GM21529 (cell line): ENCODE results near the gene RXRA.

Source experiments
- ATAC-seq: cut with Tn5 transposase; IDR thresholded peaks from one replicate; pipeline ENCODE4 v1.9.1; 2021; ENCODE audit not compliant: unreplicated experiment

The RXRA gene

DNA sequence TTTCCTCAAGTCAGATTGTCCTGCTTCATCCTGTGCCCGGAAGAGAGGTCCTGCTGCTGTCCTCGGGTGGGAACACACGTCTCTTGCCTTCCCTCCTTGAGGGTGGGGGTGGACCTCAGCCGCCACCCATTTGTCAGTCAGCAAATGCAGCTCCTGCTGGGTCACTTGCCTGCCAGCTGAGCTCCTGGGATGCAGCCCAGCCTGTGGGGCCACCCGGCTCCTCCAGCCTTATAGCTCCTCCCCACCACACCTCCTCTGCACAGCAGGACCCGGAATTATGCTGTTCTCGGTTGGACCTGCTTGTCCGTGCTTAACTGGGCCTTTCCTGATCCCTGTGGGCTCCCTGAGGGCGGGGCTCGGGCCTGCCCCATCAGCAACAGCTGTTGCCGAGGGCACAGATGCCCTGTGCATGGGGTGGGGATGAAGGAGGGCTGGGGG lies 52.7 kb downstream of the RXRA start:
- ATAC-seq, result no peak

DNA sequence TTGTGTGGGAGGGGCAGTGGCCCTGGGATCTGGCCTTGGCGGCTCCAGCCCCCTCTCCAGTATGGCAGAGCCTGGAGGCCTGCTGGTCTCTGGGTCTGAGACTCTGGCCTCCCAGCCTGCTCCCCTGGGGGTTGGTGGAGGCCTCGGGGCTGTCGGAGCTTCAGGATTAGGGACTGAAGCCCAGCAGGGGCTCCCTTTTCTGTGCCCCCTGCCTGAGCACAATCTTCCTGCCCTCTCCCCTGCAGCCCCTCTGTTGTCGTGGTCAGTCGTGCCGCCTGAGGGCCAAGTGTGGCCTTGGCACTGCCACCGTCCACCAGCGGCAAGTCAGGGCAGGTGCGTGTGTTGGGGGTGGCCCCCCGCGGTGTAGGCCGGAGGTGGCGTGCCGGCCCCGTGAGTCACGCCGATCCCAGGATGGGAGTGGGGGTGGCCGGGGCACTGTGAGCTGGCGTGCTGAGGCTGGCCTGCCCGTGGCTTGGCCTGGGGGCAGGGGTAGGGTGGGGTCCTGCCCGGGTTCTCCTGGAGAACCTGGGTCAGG lies 53.6 kb downstream of the RXRA start:
- no peak for ATAC-seq

DNA sequence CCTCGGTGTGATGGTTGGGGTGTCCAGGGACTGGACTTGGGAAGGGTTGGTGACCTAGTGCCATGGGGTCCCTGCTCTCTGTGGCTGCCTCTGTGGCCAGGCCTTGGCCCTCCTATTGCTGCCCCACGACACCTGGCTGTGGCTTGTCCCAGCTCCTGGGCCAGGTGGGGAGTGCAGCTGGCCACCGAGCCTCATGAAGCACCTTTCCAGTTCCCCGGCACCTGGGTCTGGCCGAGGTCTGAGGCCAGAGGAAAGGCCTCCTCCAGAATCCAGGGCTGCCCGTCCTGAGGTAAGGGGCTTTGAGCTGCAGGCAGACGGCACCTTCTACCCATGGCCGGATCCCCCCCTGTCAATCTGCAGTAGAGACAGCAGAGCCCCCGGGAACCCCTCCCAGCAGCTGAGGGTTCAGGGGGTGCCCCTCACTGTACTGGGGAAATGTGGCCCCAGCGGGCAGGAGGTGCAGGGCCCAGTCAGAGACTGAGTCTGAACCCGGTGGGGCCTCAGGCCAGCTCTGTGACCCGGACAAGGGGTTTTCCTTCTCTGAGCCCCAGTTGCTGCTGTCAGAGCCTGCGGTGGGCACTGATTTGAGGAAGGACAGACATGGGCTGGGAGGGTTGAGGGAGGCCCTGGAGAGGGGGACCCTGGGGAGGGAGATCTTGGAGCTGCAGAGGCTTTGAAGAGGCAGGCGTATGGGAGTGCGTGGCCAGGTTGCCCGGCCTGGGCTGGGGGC lies 54.5 kb downstream of the RXRA start:
- ATAC-seq, result no peak

DNA sequence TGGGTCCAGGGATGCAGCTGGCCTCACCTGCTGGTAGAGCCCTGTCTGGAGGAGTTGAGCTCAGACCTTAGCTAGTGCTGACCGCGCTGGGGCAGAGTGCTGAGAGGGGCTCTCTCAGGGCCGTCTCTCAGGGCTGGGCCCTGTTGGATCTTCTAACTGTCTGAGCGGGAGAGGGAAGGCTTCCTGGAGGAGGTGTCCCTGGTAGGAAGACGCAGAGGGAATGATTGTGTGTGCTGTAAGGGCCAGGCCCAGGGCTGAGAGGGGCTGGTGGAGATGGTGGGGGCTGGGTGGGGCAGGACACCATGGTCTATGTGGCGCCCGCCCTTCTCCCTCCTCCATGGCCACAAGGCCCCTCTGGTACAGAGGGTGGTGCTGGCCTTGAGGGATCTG lies 55.0 kb downstream of the RXRA start:
- no peak for ATAC-seq

DNA sequence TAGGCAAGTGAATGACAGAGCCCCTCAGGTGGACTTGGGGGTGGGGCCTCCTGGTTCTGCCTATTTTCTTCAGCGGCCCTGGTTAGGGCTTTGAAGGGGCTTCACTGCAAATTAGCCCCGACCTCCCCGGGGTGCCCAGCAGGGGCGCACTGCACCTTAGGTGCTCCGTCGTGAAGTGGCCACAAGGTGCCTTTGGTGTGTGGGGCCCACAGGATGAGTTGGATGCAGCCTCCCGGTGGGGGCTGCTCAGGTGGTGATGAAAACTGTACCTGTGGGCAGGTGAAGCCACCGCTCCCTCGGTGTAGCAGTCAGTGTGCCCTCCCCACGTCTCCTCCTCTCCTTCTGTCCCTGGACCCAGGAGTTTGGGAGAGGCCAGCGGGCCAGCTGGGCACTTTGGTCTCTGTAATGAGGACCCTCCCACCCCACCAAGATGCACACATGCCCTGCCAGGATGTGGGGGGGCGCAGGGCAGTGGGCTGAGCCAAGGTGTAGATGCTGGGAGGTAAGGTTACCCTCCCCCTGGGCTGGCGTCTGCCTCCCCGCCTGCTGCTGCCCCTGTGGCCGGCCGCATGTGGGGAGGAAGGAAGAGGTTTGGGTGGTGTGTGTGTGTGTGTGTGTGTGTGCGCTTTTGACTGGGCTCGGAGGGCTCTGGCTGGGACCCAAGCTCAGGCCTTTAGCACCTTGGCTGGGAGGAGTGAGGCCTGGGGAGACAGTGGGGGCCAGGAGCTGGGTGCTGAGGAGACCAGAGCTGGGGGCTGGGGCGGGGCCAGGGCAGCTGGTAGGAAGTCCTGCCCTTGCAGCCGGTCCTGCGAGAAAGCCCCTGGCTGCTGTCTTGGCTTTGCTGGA lies 55.6 kb downstream of the RXRA start:
- ATAC-seq, result no peak

DNA sequence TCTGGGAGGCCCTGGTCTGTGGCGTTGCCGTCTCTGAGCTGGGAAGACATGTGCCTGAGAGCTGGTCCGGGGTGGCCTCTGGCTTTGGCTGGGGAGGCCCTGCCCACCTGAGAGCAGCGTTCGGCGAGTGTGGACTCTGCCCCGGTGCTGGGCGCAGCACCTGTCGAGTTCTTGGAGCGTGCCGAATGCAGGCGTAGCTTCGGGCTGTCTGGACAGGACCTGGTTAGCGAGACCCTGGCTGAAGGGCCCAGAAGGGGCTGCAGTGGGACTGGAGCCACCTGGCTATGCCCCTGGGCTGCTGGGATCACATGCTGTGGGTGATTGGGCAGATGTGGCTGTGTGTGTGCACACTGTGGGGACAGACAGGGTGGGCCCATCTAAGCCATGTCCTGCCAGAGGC lies 56.5 kb downstream of the RXRA start:
- ATAC-seq, result no peak

DNA sequence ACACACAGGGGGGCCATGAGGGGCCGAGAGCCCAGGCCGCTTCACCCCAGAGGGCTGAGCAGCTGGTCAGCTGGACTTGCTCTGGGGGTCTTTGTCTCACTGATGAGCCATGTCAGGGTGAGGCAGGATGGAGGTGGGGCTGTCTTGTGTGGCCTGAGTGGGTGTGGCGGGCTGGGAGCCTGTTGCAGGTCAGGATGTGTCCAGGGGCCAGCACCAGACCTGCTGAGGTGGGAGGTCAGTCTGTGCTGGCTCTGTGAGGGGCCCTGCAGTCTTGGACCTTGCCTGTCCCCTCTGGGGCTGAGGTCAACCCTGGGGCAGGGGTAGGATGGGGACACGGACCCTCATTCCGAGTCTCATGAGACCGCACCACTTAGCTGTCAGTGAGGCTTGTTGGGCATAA lies 56.9 kb downstream of the RXRA start:
- no peak for ATAC-seq

DNA sequence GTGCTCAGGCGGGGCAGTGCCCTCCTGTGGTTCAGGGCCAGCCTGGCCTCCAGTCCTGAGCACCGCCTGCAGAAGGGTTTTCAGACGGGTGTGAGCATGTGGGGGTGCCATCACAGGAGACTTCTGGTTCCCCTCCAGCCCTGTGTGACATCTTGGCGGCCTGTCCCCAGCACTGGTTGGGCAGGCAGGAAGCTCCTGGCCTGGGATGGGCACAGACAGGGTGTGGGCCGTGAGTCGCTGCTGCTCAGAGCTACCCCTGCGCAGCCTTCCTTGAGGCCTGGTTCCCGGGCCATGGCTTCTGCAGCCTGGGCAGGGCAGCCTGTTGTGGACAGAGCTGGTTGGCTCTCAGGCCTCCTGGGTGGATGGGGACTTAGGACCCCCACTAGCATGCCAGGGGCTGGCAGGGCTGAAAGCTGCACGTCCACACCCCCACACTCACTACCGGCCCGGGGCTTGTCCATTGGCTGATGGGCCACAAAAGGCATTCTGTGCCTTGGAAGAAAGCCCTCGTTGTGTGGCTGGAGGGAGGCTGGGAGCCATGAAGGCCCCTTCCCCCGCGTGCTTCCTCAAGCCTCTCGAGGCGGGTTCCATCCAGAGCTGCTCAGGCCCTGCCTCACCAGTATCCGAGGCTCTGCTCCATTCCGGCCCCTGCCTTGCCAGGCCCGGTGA lies 58.7 kb downstream of the RXRA start:
- no peak for ATAC-seq

DNA sequence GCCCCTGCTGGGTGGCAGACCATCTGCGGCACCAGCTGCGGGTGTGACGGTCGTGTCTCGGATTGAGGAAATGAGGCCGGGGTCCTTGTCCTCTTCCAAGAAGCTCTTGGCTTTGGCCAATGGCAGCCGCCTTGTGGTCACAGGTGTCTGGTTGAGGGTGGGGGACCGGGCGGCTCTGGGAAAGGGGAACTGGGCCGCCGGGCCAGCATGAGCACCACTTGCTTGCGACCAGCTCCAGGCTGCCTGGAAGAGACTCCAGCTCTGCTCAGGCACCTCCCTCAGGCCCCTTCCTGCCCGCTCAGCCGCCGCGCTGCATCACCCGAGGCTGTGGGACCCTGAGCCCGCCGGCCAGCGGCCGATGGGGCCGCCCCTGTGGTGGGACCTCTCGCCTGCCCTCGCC lies 59.7 kb downstream of the RXRA start:
- no peak for ATAC-seq

DNA sequence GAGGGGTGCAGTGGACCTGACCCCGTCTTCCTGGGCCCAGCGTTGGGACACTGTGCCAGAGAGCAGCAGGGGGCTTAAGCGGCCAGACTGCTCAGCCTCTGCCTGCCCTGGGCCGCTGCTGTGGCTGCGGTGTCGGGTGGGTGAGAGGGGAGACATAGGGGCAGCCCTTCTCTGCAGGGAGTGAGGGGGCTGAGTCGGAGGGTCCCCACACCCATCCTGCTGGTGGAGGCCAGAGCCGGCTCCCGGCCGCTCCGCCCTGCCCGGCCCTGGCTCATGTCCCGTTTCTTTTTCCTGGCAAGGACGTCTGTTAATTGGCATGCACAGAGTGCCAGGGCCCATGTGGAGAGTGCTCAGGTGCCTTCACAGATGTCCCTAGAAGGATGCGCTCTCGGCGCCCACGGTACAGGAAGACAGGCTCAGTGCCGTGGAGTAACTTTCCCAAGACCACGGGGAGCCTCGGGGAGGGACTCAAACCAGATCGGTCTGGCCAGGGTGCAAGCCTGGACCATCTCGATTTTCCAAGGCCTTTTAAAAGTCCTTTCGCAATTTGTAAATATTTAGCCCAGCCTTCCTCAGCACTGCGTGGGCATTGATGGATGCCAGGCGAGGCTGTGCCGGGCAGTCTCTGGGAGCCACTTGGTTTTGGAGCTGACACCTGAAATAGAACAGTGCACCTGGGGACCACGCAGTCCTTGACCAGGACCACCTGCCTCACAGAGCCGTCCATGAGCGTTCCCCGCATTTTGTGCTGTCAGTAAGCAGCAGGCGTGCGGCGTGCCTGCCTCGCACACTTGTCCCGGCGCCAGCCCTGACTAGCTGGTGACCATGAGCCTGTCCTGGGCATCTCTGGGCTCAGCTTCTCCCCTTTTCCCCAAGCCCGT lies 60.9 kb downstream of the RXRA start:
- no peak for ATAC-seq

DNA sequence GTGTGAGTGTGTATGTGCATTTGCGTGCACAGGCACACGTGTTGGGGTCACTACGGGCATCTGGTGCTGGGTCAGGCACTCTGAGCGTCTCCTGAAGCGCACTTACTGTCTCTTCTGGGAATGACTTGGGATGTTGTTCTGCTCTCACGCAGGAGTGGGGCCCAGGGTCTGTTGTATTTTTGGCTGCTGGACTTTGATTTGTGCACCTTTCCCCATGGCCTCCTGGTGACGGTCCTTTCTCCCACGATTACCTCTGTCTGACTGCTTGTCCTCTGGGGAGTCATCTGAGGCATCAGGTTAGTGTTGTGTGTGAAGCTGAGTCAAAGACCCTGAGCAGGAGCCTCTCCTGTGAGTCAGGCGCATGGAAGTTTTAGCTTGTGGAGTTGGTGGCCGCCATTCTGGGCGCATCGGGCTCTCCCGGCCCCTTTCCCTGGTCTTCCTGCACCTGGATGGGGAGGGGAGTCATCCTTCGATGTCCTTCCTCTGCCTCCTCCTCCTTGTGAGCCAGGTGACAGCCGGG lies 62.1 kb downstream of the RXRA start:
- ATAC-seq, result no peak

DNA sequence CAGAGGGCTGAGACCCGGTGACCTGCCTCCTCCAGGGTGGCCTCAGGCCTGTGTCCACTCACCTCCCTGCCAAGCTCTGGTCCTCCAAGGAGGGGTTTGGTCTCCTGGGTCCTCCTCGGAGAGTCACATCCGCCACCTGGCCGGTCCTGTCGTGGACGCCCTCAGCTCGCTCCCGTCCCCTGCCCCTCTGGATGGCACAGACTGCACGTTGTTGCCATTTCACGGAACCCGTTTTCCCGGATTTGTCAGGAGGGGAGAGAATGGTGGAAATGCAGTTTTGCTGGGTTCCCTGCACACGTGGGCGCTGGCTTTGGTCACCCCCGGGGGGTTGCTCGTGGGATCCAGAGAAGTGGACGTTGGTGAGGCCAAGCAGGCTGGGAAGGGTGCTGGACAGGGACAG lies 62.7 kb downstream of the RXRA start:
- no peak for ATAC-seq

DNA sequence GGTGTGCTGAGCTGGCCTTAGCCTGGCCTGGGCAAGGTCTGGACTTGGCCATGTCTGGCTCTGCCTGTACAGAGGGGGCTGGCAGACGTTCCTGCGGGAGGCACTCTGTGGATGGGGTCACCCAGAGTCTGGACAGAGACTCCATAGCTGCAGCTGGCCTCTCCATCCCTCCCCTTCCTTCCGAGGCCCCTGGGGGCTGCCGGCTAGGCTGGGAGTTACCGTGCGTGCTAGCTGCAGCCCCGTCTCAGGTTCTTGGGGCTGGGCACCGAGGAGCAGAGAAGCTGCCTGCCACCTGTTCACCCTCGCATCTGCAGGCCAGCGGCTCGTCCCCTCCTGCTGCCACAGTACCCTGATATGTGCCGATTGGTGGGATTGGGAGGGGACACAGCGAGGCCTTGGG lies 63.4 kb downstream of the RXRA start:
- no peak for ATAC-seq

DNA sequence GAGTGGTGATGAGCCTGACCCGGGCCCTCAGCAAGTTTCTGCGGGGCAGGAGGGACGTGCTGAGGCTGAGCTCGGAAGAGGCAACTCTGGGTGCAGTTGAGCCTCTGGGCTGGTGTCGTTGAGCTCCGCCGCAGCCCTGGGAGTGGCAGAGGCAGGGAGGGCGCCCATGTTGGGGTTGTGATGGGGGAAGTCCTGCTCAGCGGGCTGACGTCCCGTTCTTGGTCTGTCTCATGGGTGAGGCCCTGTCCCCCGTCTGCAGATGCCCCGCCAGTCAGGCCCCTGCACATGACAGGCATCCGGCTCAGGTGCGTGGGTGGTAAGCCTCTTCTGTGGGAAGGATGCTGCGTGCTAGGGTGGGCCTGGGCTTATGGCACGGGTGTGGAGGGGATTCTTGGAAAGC lies 64.3 kb downstream of the RXRA start:
- ATAC-seq, result peak; percentile 32

DNA sequence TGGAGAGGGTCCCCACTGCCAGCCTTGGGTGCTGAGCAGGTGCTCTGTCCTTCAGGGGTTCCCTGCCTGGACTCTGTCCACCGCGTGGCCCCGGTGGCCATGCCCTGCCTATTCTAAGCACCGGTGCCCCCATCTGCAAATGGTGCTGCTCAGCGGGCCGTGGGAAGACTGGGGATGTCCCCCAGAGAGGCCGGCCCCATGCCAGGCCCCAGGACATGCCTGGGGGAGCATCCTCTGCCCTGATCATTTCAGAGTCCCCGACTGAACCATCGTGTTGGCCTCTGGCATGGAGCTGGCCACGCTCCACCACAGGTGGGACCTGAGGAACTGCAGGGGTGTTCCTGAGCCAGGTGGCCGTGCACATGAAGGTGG lies 64.7 kb downstream of the RXRA start:
- peak; percentile 21 for ATAC-seq

DNA sequence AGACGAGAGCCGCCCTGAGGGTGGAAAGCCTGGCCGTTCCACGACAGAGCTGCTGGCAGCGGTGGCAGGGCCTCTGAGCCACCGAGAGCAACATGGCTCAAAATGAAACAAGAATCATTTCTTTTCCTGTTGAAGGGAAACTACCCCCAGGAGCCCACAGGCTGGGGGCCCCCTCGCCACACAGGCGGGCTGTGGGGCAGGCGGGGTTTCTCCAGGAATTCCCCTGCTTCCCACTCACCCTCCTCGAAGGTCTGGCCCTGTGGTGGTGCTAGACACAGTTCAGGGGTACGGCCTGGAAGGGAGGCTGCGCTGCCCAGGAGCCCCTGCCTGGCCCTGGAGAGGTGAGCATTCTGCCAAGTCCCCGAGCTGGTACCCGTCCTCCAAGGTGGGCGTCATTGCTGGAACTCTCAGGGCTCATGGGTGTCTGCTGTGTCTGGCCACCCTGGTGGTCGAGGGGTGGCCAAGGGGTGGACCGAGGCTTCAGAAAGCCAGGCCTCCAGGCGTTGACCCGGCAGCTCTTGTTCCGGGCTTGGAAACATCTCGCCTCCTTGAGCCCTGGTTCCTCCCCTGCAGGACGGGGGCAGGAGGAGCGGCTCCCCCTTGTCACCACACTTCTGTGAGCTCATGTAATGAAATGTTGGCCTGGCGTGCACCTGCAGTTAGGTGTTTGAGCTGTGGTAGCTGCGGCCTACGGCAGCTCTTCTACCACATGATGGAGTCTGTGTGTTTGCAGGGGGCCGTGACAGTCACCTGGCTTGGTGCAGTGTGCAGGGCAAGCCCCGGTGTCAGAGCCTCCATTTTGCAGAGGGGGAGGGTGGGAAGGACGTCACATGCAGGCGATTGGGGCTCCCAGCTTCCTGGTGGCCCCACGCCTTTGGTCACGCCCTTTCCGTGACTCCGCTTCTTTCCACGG lies 65.3 kb downstream of the RXRA start:
- ATAC-seq, result peak; percentile 35

DNA sequence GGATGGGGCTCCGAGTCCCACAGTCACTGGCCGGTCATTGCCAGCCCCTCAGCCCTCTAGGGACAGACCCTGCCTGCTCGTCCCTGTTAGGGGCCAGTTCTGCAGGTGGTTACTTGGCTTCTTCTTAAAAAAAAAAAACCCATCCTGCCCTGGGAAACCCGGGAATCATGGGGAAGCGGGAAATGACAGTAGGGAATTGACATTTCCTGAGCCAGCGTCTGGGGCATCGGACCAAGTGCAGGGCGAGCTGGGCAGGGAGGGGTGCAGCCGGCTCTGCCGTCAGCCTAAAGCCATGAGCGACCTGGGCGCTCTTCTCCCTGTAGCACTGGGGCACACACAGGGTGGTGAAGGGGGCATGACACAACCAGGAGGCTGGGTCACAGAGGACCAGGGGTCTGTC lies 66.6 kb downstream of the RXRA start:
- ATAC-seq, result no peak

DNA sequence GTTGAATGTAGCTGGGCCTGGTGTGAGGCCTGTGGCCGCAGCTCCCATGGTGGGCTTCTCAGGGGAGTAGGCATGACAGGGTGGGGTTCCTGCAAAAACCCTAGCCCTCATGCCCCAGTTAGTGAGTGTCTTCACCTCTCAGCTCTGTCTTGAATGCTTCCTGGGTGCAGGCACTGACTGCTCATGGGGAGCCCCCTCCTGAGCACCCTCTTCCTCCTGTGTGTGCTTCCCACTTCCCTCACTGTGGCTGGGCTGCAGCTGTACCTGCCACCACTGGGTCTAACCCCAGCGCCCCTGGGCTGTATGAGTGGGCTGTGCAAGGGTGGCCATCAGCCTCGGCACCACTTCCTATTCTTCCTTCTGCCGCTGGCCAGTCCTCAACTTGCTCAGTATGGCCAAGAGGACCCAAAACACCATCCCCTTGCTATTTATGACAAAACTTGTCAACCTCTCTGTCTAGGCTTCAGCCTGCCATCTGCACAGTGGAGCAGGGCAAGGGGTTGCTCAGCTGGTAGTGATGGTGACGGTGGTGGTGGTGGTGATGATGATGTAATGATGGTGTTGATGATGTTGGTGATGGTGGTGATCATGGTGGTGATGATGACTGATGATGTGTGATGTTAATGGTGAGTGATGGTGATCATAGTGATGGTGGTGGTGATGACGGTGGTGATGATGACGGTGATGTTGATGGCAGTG lies 67.5 kb downstream of the RXRA start:
- no peak for ATAC-seq

DNA sequence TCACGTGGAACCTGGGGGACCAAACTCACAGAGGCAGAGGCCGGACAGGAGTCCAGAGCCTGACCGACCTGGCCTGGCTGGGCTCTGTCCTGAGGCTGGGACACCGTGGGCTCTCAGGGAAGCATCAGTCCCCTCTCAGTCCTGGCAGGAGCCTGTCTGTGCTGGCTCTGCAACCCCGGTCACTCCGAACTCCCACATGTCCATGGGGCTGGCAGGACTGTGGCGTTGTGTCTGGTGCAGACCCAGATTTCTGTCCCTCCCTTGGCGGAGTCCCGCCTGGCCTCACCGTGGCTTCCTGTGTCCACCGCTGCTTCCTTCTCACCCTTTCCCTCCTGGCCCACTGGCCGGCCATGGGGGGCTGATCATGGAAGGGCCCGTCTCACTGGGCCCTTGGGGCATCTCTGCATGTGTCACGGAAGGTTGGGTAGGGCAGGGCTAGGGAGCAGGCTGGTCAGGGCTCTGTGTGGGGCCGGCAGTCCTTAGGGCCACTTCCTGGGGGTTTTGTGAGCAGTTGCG lies 68.8 kb downstream of the RXRA start:
- no peak for ATAC-seq
